GM12878 (cell line): ENCODE results near the gene PRR11. TPM values are rescaled to one million over a fixed set of nuclear protein-coding genes. Genes with fewer than 3 reads are reported as not detected.

Experiments used
- BHLHE40 ChIP-seq, 2 experiments: fragments of 450-650 bp in 1 of 2; IDR thresholded peaks; 2 replicates each; pipeline ENCODE4 v1.6.1; 2011 to 2017; ENCODE audit warnings: low read depth in 2 of 2, borderline replicate concordance in 1 of 2, improper control_type of control experiment in 1 of 2, low read length in 1 of 2, mild to moderate bottlenecking in 1 of 2
- CBFB ChIP-seq: IDR thresholded peaks from 2 replicates; pipeline ENCODE4 v1.6.1; 2016; ENCODE audit warnings: antibody characterized with exemption, low read depth
- DPF2 ChIP-seq: fragments of 450-650 bp; IDR thresholded peaks from 2 replicates; pipeline ENCODE4 v1.6.1; 2017; ENCODE audit warnings: mild to moderate bottlenecking
- IKZF2 ChIP-seq, 2 experiments: fragments of 450-650 bp; IDR thresholded peaks; 2 replicates each; pipeline ENCODE4 v1.6.1; 2017; ENCODE audit warnings: mild to moderate bottlenecking in 2 of 2, moderate library complexity in 2 of 2
- MEF2B ChIP-seq: fragments of 450-650 bp; IDR thresholded peaks from 2 replicates; pipeline ENCODE4 v1.6.1; 2018; ENCODE audit warnings: mild to moderate bottlenecking, moderate library complexity; ENCODE audit not compliant: partially characterized antibody, poor library complexity, severe bottlenecking
- MTA2 ChIP-seq: fragments of 450-650 bp; IDR thresholded peaks from 2 replicates; pipeline ENCODE4 v1.6.1; 2016; ENCODE audit warnings: low read depth, mild to moderate bottlenecking, moderate library complexity
- NBN ChIP-seq: fragments of 450-650 bp; IDR thresholded peaks from 2 replicates; pipeline ENCODE4 v1.6.1; 2016
- POLR2AphosphoS5 ChIP-seq: IDR thresholded peaks from 2 replicates; pipeline ENCODE4 v1.6.1; 2011; ENCODE audit warnings: mild to moderate bottlenecking, low read length, inconsistent platforms
- POU2F2 ChIP-seq: IDR thresholded peaks from 3 replicates; pipeline ENCODE4 v1.6.1; 2011; ENCODE audit warnings: low read depth, mild to moderate bottlenecking, low read length, borderline replicate concordance
- SIN3A ChIP-seq: IDR thresholded peaks from 2 replicates; pipeline ENCODE4 v1.6.1; 2012; ENCODE audit warnings: low read depth, low read length, improper control_type of control experiment
- SMARCA5 ChIP-seq: fragments of 450-650 bp; IDR thresholded peaks from 2 replicates; pipeline ENCODE4 v1.6.1; 2017; ENCODE audit warnings: mild to moderate bottlenecking
- STAT3 ChIP-seq: IDR thresholded peaks from 2 replicates; pipeline ENCODE4 v1.6.1; 2011; ENCODE audit warnings: low read depth, low read length, improper control_type of control experiment
- TCF7 ChIP-seq: IDR thresholded peaks from 2 replicates; pipeline ENCODE4 v1.6.1; 2014; ENCODE audit warnings: antibody characterized with exemption, borderline replicate concordance
- ZNF217 ChIP-seq: fragments of 450-650 bp; IDR thresholded peaks from 2 replicates; pipeline ENCODE4 v1.6.1; 2017; ENCODE audit warnings: antibody characterized with exemption, mild to moderate bottlenecking
- polyA plus RNA-seq, 11 experiments: library from polyadenylated mRNA; depleted of rRNA in 4 of 11; unstranded in 6 of 11; stranded (reverse) in 5 of 11; fragments of >200 nt; fragmentation: Nextera tagmentation in 4 of 11; fragmentation: Illumina TruSeq in 1 of 11; extraction: Ambion mirVana in 4 of 11; extraction: Trizol in 1 of 11; gene quantifications; 1 replicate in 1 of 11; 2 replicates in 10 of 11; pipeline versions ENCODE4 v1.2.1 to v1.2.3, GENCODE V29; 2011 to 2016; ENCODE audit warnings: inconsistent platforms in 2 of 11, missing spikeins in 2 of 11, low read depth in 1 of 11
- total RNA-seq, 4 experiments: library from RNA; depleted of rRNA in 3 of 4; stranded (reverse); fragments of >200 nt in 3 of 4; fragmentation: Illumina TruSeq in 1 of 4; extraction: Trizol in 1 of 4; gene quantifications; 2 replicates each; pipeline versions ENCODE4 v1.2.1 to v1.2.3, GENCODE V29; 2013 to 2021
- TF ChIP-seq, protein P1 (sequence below): fragments of 450-650 bp; IDR thresholded peaks from 2 replicates; pipeline ENCODE4 v1.6.1; 2017; ENCODE audit warnings: mild to moderate bottlenecking, low read depth, inconsistent platforms; ENCODE audit not compliant: poor library complexity, severe bottlenecking
- TF ChIP-seq, protein P2 (sequence below): fragments of 450-650 bp; IDR thresholded peaks from 2 replicates; pipeline ENCODE4 v1.6.1; 2017; ENCODE audit warnings: low read depth, mild to moderate bottlenecking, moderate library complexity
- TF ChIP-seq, protein P3 (sequence below): fragments of 450-650 bp; IDR thresholded peaks from 2 replicates; pipeline ENCODE4 v1.6.1; 2016; ENCODE audit warnings: mild to moderate bottlenecking
- TF ChIP-seq, protein P4 (sequence below), 3 experiments: IDR thresholded peaks in 2 of 3; conservative IDR thresholded peaks in 1 of 3; 2 replicates each; pipeline ENCODE4 v1.5.1; 2011; ENCODE audit warnings: low read depth in 3 of 3, low read length in 3 of 3, mild to moderate bottlenecking in 3 of 3, control low read depth in 2 of 3, moderate library complexity in 2 of 3, inconsistent platforms in 1 of 3, mixed read lengths in 1 of 3; ENCODE audit not compliant: control insufficient read depth in 2 of 3, insufficient read depth in 1 of 3; ENCODE audit errors: extremely low read depth in 1 of 3
- TF ChIP-seq, protein P5 (sequence below): fragments of 450-650 bp; IDR thresholded peaks from 2 replicates; pipeline ENCODE4 v1.6.1; 2017; ENCODE audit warnings: mild to moderate bottlenecking, moderate library complexity

The PRR11 gene
- total and polyA plus RNA-seq, 10 of the 15 experiments (the other 5 are each of a cell fraction or from before 2014, with no cell fraction given), result 20.8 to 97.0 (median 48.3) TPM

DNA sequence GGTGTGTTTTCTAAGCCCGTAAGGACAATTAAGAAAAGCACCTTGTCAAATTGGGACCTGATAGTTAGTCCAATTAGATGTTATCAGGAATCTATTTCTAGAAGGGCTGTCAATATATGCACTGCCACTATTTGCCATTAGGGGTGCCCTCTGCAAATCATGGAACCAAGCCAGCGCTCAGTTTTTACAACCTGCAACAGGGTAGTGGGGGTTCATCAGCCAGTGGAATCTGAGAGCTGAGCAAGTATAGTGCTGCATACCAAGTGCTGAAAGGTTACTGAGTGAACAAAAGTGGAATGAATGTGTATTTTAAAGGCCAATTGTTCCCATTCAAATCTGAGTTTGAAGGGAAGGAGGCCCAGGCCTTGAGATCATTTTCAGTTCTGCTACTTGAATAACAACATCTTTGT lies 10.4 kb downstream of the PRR11 start (continued):
- TF ChIP-seq, protein P1, sequence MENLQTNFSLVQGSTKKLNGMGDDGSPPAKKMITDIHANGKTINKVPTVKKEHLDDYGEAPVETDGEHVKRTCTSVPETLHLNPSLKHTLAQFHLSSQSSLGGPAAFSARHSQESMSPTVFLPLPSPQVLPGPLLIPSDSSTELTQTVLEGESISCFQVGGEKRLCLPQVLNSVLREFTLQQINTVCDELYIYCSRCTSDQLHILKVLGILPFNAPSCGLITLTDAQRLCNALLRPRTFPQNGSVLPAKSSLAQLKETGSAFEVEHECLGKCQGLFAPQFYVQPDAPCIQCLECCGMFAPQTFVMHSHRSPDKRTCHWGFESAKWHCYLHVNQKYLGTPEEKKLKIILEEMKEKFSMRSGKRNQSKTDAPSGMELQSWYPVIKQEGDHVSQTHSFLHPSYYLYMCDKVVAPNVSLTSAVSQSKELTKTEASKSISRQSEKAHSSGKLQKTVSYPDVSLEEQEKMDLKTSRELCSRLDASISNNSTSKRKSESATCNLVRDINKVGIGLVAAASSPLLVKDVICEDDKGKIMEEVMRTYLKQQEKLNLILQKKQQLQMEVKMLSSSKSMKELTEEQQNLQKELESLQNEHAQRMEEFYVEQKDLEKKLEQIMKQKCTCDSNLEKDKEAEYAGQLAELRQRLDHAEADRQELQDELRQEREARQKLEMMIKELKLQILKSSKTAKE, result peak; percentile 42
- TF ChIP-seq SIN3A, result 0 out of 2 replicates have a peak, but pooled peaks have one; percentile 39
- TF ChIP-seq, protein P2, sequence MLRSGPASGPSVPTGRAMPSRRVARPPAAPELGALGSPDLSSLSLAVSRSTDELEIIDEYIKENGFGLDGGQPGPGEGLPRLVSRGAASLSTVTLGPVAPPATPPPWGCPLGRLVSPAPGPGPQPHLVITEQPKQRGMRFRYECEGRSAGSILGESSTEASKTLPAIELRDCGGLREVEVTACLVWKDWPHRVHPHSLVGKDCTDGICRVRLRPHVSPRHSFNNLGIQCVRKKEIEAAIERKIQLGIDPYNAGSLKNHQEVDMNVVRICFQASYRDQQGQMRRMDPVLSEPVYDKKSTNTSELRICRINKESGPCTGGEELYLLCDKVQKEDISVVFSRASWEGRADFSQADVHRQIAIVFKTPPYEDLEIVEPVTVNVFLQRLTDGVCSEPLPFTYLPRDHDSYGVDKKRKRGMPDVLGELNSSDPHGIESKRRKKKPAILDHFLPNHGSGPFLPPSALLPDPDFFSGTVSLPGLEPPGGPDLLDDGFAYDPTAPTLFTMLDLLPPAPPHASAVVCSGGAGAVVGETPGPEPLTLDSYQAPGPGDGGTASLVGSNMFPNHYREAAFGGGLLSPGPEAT, result peak; percentile 30; the same call in 1 of the 2 replicates
- TF ChIP-seq, protein P3, sequence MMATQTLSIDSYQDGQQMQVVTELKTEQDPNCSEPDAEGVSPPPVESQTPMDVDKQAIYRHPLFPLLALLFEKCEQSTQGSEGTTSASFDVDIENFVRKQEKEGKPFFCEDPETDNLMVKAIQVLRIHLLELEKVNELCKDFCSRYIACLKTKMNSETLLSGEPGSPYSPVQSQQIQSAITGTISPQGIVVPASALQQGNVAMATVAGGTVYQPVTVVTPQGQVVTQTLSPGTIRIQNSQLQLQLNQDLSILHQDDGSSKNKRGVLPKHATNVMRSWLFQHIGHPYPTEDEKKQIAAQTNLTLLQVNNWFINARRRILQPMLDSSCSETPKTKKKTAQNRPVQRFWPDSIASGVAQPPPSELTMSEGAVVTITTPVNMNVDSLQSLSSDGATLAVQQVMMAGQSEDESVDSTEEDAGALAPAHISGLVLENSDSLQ, result peak; percentile 62
- no peak for TF ChIP-seq ZNF217
- TF ChIP-seq SMARCA5, result peak; percentile 76; the same call in 1 of the 2 replicates
- peak; percentile 45; the same call in 1 of the 2 replicates for TF ChIP-seq NBN
- peak; percentile 36 for TF ChIP-seq MEF2B
- TF ChIP-seq STAT3, result no peak
- peak in 1 of 2 experiments; percentile 26; a peak in 1 of 4 replicates for TF ChIP-seq IKZF2 (IDR thresholded peaks at IDR 0.05)
- 0 out of 4 replicates have a peak, but pooled peaks of 1 of the 2 experiments have one; percentile 6 for TF ChIP-seq BHLHE40 (IDR thresholded peaks at IDR 0.05; ENCODE audit: borderline replicate concordance in 1 of 2, low read depth in 2 of 2, low read length in 1 of 2)
- TF ChIP-seq, protein P4, sequence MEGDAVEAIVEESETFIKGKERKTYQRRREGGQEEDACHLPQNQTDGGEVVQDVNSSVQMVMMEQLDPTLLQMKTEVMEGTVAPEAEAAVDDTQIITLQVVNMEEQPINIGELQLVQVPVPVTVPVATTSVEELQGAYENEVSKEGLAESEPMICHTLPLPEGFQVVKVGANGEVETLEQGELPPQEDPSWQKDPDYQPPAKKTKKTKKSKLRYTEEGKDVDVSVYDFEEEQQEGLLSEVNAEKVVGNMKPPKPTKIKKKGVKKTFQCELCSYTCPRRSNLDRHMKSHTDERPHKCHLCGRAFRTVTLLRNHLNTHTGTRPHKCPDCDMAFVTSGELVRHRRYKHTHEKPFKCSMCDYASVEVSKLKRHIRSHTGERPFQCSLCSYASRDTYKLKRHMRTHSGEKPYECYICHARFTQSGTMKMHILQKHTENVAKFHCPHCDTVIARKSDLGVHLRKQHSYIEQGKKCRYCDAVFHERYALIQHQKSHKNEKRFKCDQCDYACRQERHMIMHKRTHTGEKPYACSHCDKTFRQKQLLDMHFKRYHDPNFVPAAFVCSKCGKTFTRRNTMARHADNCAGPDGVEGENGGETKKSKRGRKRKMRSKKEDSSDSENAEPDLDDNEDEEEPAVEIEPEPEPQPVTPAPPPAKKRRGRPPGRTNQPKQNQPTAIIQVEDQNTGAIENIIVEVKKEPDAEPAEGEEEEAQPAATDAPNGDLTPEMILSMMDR (IDR thresholded peaks at IDR 0.05 in 2 of 3, conservative IDR thresholded peaks at IDR 0.05 in 1 of 3; ENCODE audit: control insufficient read depth in 2 of 3, extremely low read depth in 1 of 3, insufficient read depth in 1 of 3, low read depth in 3 of 3, low read length in 3 of 3), result peak; percentile 63 to 80 (median 72)
- TF ChIP-seq CBFB, result 0 out of 2 replicates have a peak, but pooled peaks have one; percentile 28
- TF ChIP-seq TCF7, result no peak
- TF ChIP-seq, protein P5, sequence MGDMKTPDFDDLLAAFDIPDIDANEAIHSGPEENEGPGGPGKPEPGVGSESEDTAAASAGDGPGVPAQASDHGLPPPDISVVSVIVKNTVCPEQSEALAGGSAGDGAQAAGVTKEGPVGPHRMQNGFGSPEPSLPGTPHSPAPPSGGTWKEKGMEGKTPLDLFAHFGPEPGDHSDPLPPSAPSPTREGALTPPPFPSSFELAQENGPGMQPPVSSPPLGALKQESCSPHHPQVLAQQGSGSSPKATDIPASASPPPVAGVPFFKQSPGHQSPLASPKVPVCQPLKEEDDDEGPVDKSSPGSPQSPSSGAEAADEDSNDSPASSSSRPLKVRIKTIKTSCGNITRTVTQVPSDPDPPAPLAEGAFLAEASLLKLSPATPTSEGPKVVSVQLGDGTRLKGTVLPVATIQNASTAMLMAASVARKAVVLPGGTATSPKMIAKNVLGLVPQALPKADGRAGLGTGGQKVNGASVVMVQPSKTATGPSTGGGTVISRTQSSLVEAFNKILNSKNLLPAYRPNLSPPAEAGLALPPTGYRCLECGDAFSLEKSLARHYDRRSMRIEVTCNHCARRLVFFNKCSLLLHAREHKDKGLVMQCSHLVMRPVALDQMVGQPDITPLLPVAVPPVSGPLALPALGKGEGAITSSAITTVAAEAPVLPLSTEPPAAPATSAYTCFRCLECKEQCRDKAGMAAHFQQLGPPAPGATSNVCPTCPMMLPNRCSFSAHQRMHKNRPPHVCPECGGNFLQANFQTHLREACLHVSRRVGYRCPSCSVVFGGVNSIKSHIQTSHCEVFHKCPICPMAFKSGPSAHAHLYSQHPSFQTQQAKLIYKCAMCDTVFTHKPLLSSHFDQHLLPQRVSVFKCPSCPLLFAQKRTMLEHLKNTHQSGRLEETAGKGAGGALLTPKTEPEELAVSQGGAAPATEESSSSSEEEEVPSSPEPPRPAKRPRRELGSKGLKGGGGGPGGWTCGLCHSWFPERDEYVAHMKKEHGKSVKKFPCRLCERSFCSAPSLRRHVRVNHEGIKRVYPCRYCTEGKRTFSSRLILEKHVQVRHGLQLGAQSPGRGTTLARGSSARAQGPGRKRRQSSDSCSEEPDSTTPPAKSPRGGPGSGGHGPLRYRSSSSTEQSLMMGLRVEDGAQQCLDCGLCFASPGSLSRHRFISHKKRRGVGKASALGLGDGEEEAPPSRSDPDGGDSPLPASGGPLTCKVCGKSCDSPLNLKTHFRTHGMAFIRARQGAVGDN, result no peak; the same call in 1 of the 2 replicates
- peak; percentile 52; the same call in 1 of the 3 replicates for TF ChIP-seq POU2F2
- TF ChIP-seq MTA2, result peak; percentile 39; the same call in 1 of the 2 replicates
- TF ChIP-seq POLR2AphosphoS5, result 0 out of 2 replicates have a peak, but pooled peaks have one; percentile 36
- 0 out of 2 replicates have a peak, but pooled peaks have one; percentile 34 for TF ChIP-seq DPF2
